HUES64 (cell line): ENCODE data around the gene TARBP1.

Experiments used
- H3K27ac ChIP-seq: 2 replicates; pipeline ENCODE4 v1.7.0; 2013; ENCODE audit warnings: low read depth, low read length, inconsistent platforms
- H3K27me3 ChIP-seq: 2 replicates; pipeline ENCODE4 v1.6.1; 2013; ENCODE audit warnings: mild to moderate bottlenecking, low read length; ENCODE audit not compliant: insufficient read depth
- H3K36me3 ChIP-seq: 2 replicates; pipeline ENCODE4 v1.6.1; 2013; ENCODE audit warnings: mild to moderate bottlenecking, low read length; ENCODE audit not compliant: insufficient read depth
- H3K4me1 ChIP-seq: 2 replicates; pipeline ENCODE4 v1.6.1; 2013; ENCODE audit warnings: mild to moderate bottlenecking, low read length, moderate library complexity; ENCODE audit not compliant: insufficient read depth
- H3K4me3 ChIP-seq: 2 replicates; pipeline ENCODE4 v1.5.1; 2013; ENCODE audit warnings: mild to moderate bottlenecking, low read length, moderate library complexity
- H3K9ac ChIP-seq: 2 replicates; pipeline ENCODE4 v1.6.1; 2013; ENCODE audit warnings: mild to moderate bottlenecking, low read depth, low read length
- H3K9me3 ChIP-seq: 2 replicates; pipeline ENCODE4 v1.6.1; 2013; ENCODE audit warnings: low read depth, low read length; ENCODE audit not compliant: insufficient read depth
- WGBS: fragments of 150-250, 120-280 bp; methylation state at CpG from one replicate; pipeline ENCODE4 v1.1.7; 2013; ENCODE audit warnings: missing lambda C conversion rate; 5-methylcytosine and 5-hydroxymethylcytosine counted together

TARBP1 gene

GRCh38 chr1:234429434-234429806 lies 49.6 kb downstream of the TARBP1 start:
- WGBS = 97% methylated on average over 3 of the region's 5 CpGs
- no peaks in the 10 kb centered on the region for H3K9me3 ChIP-seq
- H3K4me3 ChIP-seq = no peak overlapping the region
- H3K36me3 ChIP-seq = peaks cover 82% of the 10 kb centered on the region
- H3K27me3 ChIP-seq = no peaks in the 10 kb centered on the region
- H3K27ac ChIP-seq = no peak overlapping the region
- no peaks in the 10 kb centered on the region for H3K4me1 ChIP-seq
- H3K9ac ChIP-seq = no peak overlapping the region

GRCh38 chr1:234427950-234428646 lies 50.9 kb downstream of the TARBP1 start:
- Histone ChIP-seq H3K9me3 (no peaks in the 10 kb centered on the region), H3K27ac (no peak overlapping the region), H3K4me3 (no peak overlapping the region), H3K9ac (no peak overlapping the region), H3K27me3 (no peaks in the 10 kb centered on the region), H3K4me1 (no peaks in the 10 kb centered on the region), H3K36me3 (peaks cover 77% of the 10 kb centered on the region)
- WGBS = 94% methylated on average over 8 of the region's 8 CpGs

- 92% methylated on average over 4 of the region's 4 CpGs for WGBS
- Histone ChIP-seq H3K27me3 (no peaks in the 10 kb centered on the region), H3K4me1 (no peaks in the 10 kb centered on the region), H3K27ac (no peak overlapping the region), H3K4me3 (no peak overlapping the region), H3K36me3 (peaks cover 41% of the 10 kb centered on the region), H3K9me3 (no peaks in the 10 kb centered on the region), H3K9ac (no peak overlapping the region)
Measured at GRCh38 chr1:234413990-234414389, 65.0 kb downstream of the TARBP1 start.

- H3K4me1 ChIP-seq = no peaks in the 10 kb centered on the region
Measured at GRCh38 chr1:234413485-234413884, 65.5 kb downstream of the TARBP1 start.

GRCh38 chr1:234412830-234413229 lies 66.1 kb downstream of the TARBP1 start:
- WGBS = 97% methylated on average over 11 of the region's 11 CpGs
- H3K4me3 ChIP-seq = no peak overlapping the region
- H3K36me3 ChIP-seq = peaks cover 38% of the 10 kb centered on the region

More at GRCh38 chr1:234413485-234413884, 65.5 kb downstream of the TARBP1 start:
- H3K27ac ChIP-seq = no peak overlapping the region
- H3K27me3 ChIP-seq = no peaks in the 10 kb centered on the region
- no peak overlapping the region for H3K4me3 ChIP-seq
- 96% methylated on average over 9 of the region's 9 CpGs for WGBS
- peaks cover 44% of the 10 kb centered on the region for H3K36me3 ChIP-seq
- H3K9me3 ChIP-seq = no peaks in the 10 kb centered on the region
- H3K9ac ChIP-seq = no peak overlapping the region

GRCh38 chr1:234409328-234409727 lies 69.7 kb downstream of the TARBP1 start:
- no peak overlapping the region for H3K9ac ChIP-seq
- WGBS = 94% methylated on average over 5 of the region's 5 CpGs
- H3K9me3 ChIP-seq = no peaks in the 10 kb centered on the region
- no peaks in the 10 kb centered on the region for H3K4me1 ChIP-seq
- peaks cover 28% of the 10 kb centered on the region for H3K36me3 ChIP-seq
- no peak overlapping the region for H3K4me3 ChIP-seq
- no peaks in the 10 kb centered on the region for H3K27me3 ChIP-seq
- H3K27ac ChIP-seq = no peak overlapping the region

More at GRCh38 chr1:234412830-234413229, 66.1 kb downstream of the TARBP1 start:
- Histone ChIP-seq H3K9ac (no peak overlapping the region), H3K9me3 (no peaks in the 10 kb centered on the region), H3K27me3 (no peaks in the 10 kb centered on the region), H3K4me1 (no peaks in the 10 kb centered on the region), H3K27ac (no peak overlapping the region)

- no peak overlapping the region for H3K27ac ChIP-seq
- no peaks in the 10 kb centered on the region for H3K27me3 ChIP-seq
- H3K4me1 ChIP-seq = no peaks in the 10 kb centered on the region
- H3K9ac ChIP-seq = no peak overlapping the region
- 99% methylated on average over 9 of the region's 9 CpGs for WGBS
- H3K9me3 ChIP-seq = no peaks in the 10 kb centered on the region
- no peak overlapping the region for H3K4me3 ChIP-seq
- peaks cover 24% of the 10 kb centered on the region for H3K36me3 ChIP-seq
Measured at GRCh38 chr1:234408757-234409156, 70.2 kb downstream of the TARBP1 start.

GRCh38 chr1:234406871-234407270 lies 72.1 kb downstream of the TARBP1 start:
- H3K36me3 ChIP-seq = peaks cover 20% of the 10 kb centered on the region
- H3K9ac ChIP-seq = no peak overlapping the region
- no peaks in the 10 kb centered on the region for H3K4me1 ChIP-seq
- H3K4me3 ChIP-seq = no peak overlapping the region
- H3K27me3 ChIP-seq = no peaks in the 10 kb centered on the region
- 94% methylated on average over 4 of the region's 4 CpGs for WGBS
- H3K27ac ChIP-seq = no peak overlapping the region
- no peaks in the 10 kb centered on the region for H3K9me3 ChIP-seq

- H3K4me3 ChIP-seq = no peak overlapping the region
- no peak overlapping the region for H3K27ac ChIP-seq
- H3K27me3 ChIP-seq = no peaks in the 10 kb centered on the region
- no peaks in the 10 kb centered on the region for H3K4me1 ChIP-seq
- peaks cover 26% of the 10 kb centered on the region for H3K36me3 ChIP-seq
- H3K9me3 ChIP-seq = no peaks in the 10 kb centered on the region
- no peak overlapping the region for H3K9ac ChIP-seq
- whole genome bisulfite sequencing = 94% methylated on average over 6 of the region's 6 CpGs
Measured at GRCh38 chr1:234405676-234406075, 73.3 kb downstream of the TARBP1 start.

GRCh38 chr1:234402939-234403338 lies 76.0 kb downstream of the TARBP1 start:
- H3K9me3 ChIP-seq = no peaks in the 10 kb centered on the region
- no peaks in the 10 kb centered on the region for H3K4me1 ChIP-seq
- H3K4me3 ChIP-seq = no peak overlapping the region
- no peak overlapping the region for H3K9ac ChIP-seq
- H3K27ac ChIP-seq = no peak overlapping the region
- WGBS = 90% methylated on average over 3 of the region's 3 CpGs
- no peaks in the 10 kb centered on the region for H3K27me3 ChIP-seq
- peaks cover 23% of the 10 kb centered on the region for H3K36me3 ChIP-seq

- Histone ChIP-seq H3K4me1 (no peaks in the 10 kb centered on the region), H3K9ac (no peak overlapping the region), H3K9me3 (no peaks in the 10 kb centered on the region), H3K36me3 (peaks cover 25% of the 10 kb centered on the region), H3K27me3 (no peaks in the 10 kb centered on the region), H3K4me3 (no peak overlapping the region), H3K27ac (no peak overlapping the region)
- 95% methylated on average over 3 of the region's 3 CpGs for WGBS
Measured at GRCh38 chr1:234401658-234402057, 77.3 kb downstream of the TARBP1 start.

- no peak overlapping the region for H3K27ac ChIP-seq
- no peak overlapping the region for H3K9ac ChIP-seq
- H3K4me3 ChIP-seq = no peak overlapping the region
Measured at GRCh38 chr1:234400773-234401172, 78.2 kb downstream of the TARBP1 start.

More at GRCh38 chr1:234400773-234401172, 78.2 kb downstream of the TARBP1 start:
- Histone ChIP-seq H3K9me3 (no peaks in the 10 kb centered on the region), H3K36me3 (peaks cover 28% of the 10 kb centered on the region), H3K27me3 (no peaks in the 10 kb centered on the region), H3K4me1 (no peaks in the 10 kb centered on the region)
